ENCODE results near the gene PAQR9. TPM values are rescaled to one million over a fixed set of nuclear protein-coding genes. Genes with fewer than 3 reads are reported as not detected.

The PAQR9 gene
- total RNA-seq, 1 donor from 2014 or later, result 0.23 TPM

DNA sequence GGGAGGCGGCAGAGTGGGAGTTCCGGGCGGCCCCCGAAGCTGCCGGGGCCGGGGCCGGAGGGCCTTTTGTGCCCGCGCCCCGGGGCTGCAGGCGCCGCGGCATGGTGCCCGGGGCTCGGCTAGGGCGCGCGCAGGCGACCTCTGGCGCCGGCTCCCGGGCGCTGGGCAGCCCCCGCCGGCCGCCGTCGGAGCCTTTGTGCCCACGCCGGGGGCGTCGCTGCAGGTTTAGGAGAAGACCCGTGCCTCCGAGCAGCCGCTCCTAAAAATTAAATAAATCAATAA lies 299 bp downstream of the PAQR9 start:
- H3K4me1 ChIP-seq (ENCODE audit: insufficient read depth, low read length), result peaks cover 10% of the 10 kb centered on the region
- no peaks in the 10 kb centered on the region for H4K20me1 ChIP-seq (ENCODE audit: insufficient read depth, low read length)
- H3K27me3 ChIP-seq (ENCODE audit: insufficient read depth, low read length), result peaks cover 10% of the 10 kb centered on the region
- H3K79me2 ChIP-seq (ENCODE audit: insufficient read depth, low read length), result no peaks in the 10 kb centered on the region
- H3K36me3 ChIP-seq (ENCODE audit: insufficient read depth, low read length), result no peaks in the 10 kb centered on the region
- H3K36me3 Mint-ChIP-seq (ENCODE audit: low read depth, unreplicated experiment), result peaks cover 2% of the 10 kb centered on the region
- no peak overlapping the region for H3K27ac ChIP-seq (ENCODE audit: low read depth, low read length)
- H2AFZ ChIP-seq (ENCODE audit: low read depth, low read length), result peak overlapping the region; percentile 76
- no peak for FAIRE-seq
- no peak for DNase-seq (ENCODE audit: low read depth)
- H3K4me1 Mint-ChIP-seq (ENCODE audit: low read depth, unreplicated experiment), result peaks cover 10% of the 10 kb centered on the region
- TF ChIP-seq CTCF (IDR thresholded peaks at IDR 0.05; ENCODE audit: insufficient read depth, low read depth, low read length) (no peak), EZH2 (IDR thresholded peaks at IDR 0.05; ENCODE audit: insufficient read depth, low read length) (no peak)
- peak overlapping the region; percentile 60 for H3K9ac ChIP-seq (ENCODE audit: low read length)
- H3K4me3 ChIP-seq (ENCODE audit: insufficient read depth, low read depth, low read length), result peak overlapping the region; percentile 60
- peak overlapping the region; percentile 95 for H3K4me2 ChIP-seq (ENCODE audit: low read length)
- H3K9me3 Mint-ChIP-seq (ENCODE audit: unreplicated experiment), result peaks cover 3% of the 10 kb centered on the region
- no peak overlapping the region for H3K27ac Mint-ChIP-seq (ENCODE audit: unreplicated experiment)
- peaks cover 7% of the 10 kb centered on the region for H3K9me3 ChIP-seq (ENCODE audit: insufficient read depth, low read depth, low read length)
- no peak overlapping the region for H3K4me3 Mint-ChIP-seq (ENCODE audit: unreplicated experiment)
- H3K27me3 Mint-ChIP-seq (ENCODE audit: low read depth, unreplicated experiment), result peaks cover 23% of the 10 kb centered on the region

- Histone ChIP-seq H3K4me1 (ENCODE audit: insufficient read depth, low read length) (peaks cover 10% of the 10 kb centered on the region), H3K9ac (ENCODE audit: low read length) (no peak overlapping the region), H3K36me3 (ENCODE audit: insufficient read depth, low read length) (no peaks in the 10 kb centered on the region), H2AFZ (ENCODE audit: low read depth, low read length) (peak overlapping the region; percentile 76), H3K4me2 (ENCODE audit: low read length) (peak overlapping the region; percentile 95), H4K20me1 (ENCODE audit: insufficient read depth, low read length) (no peaks in the 10 kb centered on the region), H3K79me2 (ENCODE audit: insufficient read depth, low read length) (no peaks in the 10 kb centered on the region), H3K27ac (ENCODE audit: low read depth, low read length) (no peak overlapping the region), H3K9me3 (ENCODE audit: insufficient read depth, low read depth, low read length) (peaks cover 7% of the 10 kb centered on the region), H3K27me3 (ENCODE audit: insufficient read depth, low read length) (peaks cover 10% of the 10 kb centered on the region), H3K4me3 (ENCODE audit: insufficient read depth, low read depth, low read length) (peak overlapping the region; percentile 60)
- Mint-ChIP-seq H3K27ac (ENCODE audit: unreplicated experiment) (peak overlapping the region; percentile 69), H3K4me3 (ENCODE audit: unreplicated experiment) (peak overlapping the region; percentile 85), H3K9me3 (ENCODE audit: unreplicated experiment) (peaks cover 3% of the 10 kb centered on the region), H3K4me1 (ENCODE audit: low read depth, unreplicated experiment) (peaks cover 10% of the 10 kb centered on the region), H3K36me3 (ENCODE audit: low read depth, unreplicated experiment) (peaks cover 2% of the 10 kb centered on the region), H3K27me3 (ENCODE audit: low read depth, unreplicated experiment) (peaks cover 23% of the 10 kb centered on the region)
- FAIRE-seq, result no peak
- TF ChIP-seq CTCF (IDR thresholded peaks at IDR 0.05; ENCODE audit: insufficient read depth, low read depth, low read length) (no peak), EZH2 (IDR thresholded peaks at IDR 0.05; ENCODE audit: insufficient read depth, low read length) (no peak)
- DNase-seq (ENCODE audit: low read depth), result no peak
Observed at GRCh38 chr3:142962520-142963233, 797 bp downstream of the PAQR9 start.

GRCh38 chr3:142962175-142962519 lies 1.3 kb downstream of the PAQR9 start:
- Mint-ChIP-seq H3K4me3 (ENCODE audit: unreplicated experiment) (peak overlapping the region; percentile 85), H3K27me3 (ENCODE audit: low read depth, unreplicated experiment) (peaks cover 25% of the 10 kb centered on the region), H3K27ac (ENCODE audit: unreplicated experiment) (peak overlapping the region; percentile 69), H3K9me3 (ENCODE audit: unreplicated experiment) (peaks cover 3% of the 10 kb centered on the region), H3K4me1 (ENCODE audit: low read depth, unreplicated experiment) (peaks cover 10% of the 10 kb centered on the region), H3K36me3 (ENCODE audit: low read depth, unreplicated experiment) (peaks cover 2% of the 10 kb centered on the region)
- Histone ChIP-seq H3K4me1 (ENCODE audit: insufficient read depth, low read length) (peaks cover 10% of the 10 kb centered on the region), H2AFZ (ENCODE audit: low read depth, low read length) (no peak overlapping the region), H4K20me1 (ENCODE audit: insufficient read depth, low read length) (no peaks in the 10 kb centered on the region), H3K36me3 (ENCODE audit: insufficient read depth, low read length) (no peaks in the 10 kb centered on the region), H3K79me2 (ENCODE audit: insufficient read depth, low read length) (no peaks in the 10 kb centered on the region), H3K9ac (ENCODE audit: low read length) (no peak overlapping the region), H3K27ac (ENCODE audit: low read depth, low read length) (no peak overlapping the region), H3K4me2 (ENCODE audit: low read length) (no peak overlapping the region), H3K9me3 (ENCODE audit: insufficient read depth, low read depth, low read length) (peaks cover 7% of the 10 kb centered on the region), H3K27me3 (ENCODE audit: insufficient read depth, low read length) (peaks cover 10% of the 10 kb centered on the region), H3K4me3 (ENCODE audit: insufficient read depth, low read depth, low read length) (no peak overlapping the region)
- no peak for DNase-seq (ENCODE audit: low read depth)
- no peak for FAIRE-seq
- TF ChIP-seq EZH2 (IDR thresholded peaks at IDR 0.05; ENCODE audit: insufficient read depth, low read length) (no peak), CTCF (IDR thresholded peaks at IDR 0.05; ENCODE audit: insufficient read depth, low read depth, low read length) (no peak)
